ENCODE measurements around the gene ANXA3.

ANXA3 gene

GRCh38 chr4:78611215-78611558, 59.6 kb downstream of the ANXA3 start:
- DNase-seq (ENCODE audit: low read depth), result no peak

GRCh38 chr4:78612398-78613178, 61.0 kb downstream of the ANXA3 start:
- DNase-seq (ENCODE audit: low read depth), result peak; percentile 65

GRCh38 chr4:78613522-78614321, 62.2 kb downstream of the ANXA3 start:
- no peak for DNase-seq (ENCODE audit: low read depth)

GRCh38 chr4:78616046-78616498, 64.5 kb downstream of the ANXA3 start:
- DNase-seq (ENCODE audit: low read depth), result peak; percentile 77

- DNase-seq (ENCODE audit: low read depth), result peak; percentile 41
These were observed 66.9 kb downstream of the ANXA3 start for GRCh38 chr4:78618436-78618835.

GRCh38 chr4:78621395-78621794, 69.8 kb downstream of the ANXA3 start:
- no peak for DNase-seq (ENCODE audit: low read depth)

GRCh38 chr4:78622253-78622979, 70.8 kb downstream of the ANXA3 start:
- peak; percentile 77 for DNase-seq (ENCODE audit: low read depth)

GRCh38 chr4:78624048-78624447, 72.5 kb downstream of the ANXA3 start:
- DNase-seq (ENCODE audit: low read depth), result no peak

GRCh38 chr4:78625073-78625472, 73.5 kb downstream of the ANXA3 start:
- no peak for DNase-seq (ENCODE audit: low read depth)

- DNase-seq (ENCODE audit: low read depth), result no peak
These were observed 75.7 kb downstream of the ANXA3 start for GRCh38 chr4:78627046-78627965.

GRCh38 chr4:78627966-78628678, 76.6 kb downstream of the ANXA3 start:
- no peak for DNase-seq (ENCODE audit: low read depth)

- no peak for DNase-seq (ENCODE audit: low read depth)
These were observed 78.5 kb downstream of the ANXA3 start for GRCh38 chr4:78629991-78630541.

- DNase-seq (ENCODE audit: low read depth), result no peak
These were observed 79.0 kb downstream of the ANXA3 start for GRCh38 chr4:78630615-78631014.

- DNase-seq (ENCODE audit: low read depth), result peak; percentile 51
These were observed 82.6 kb downstream of the ANXA3 start for GRCh38 chr4:78634011-78634664.

- DNase-seq (ENCODE audit: low read depth), result no peak
These were observed 87.0 kb downstream of the ANXA3 start for GRCh38 chr4:78638337-78639172.

- no peak for DNase-seq (ENCODE audit: low read depth)
These were observed 89.1 kb downstream of the ANXA3 start for GRCh38 chr4:78640714-78641113.

- no peak for DNase-seq (ENCODE audit: low read depth)
These were observed 91.4 kb downstream of the ANXA3 start for GRCh38 chr4:78642934-78643333.

- DNase-seq (ENCODE audit: low read depth), result no peak
These were observed 92.6 kb downstream of the ANXA3 start for GRCh38 chr4:78644063-78644691.
